Skin epidermis (tissue), 12 donors: Measurements from ENCODE around the gene TGFBR1.
"Not testable (repeated sequence)": the region's sequence is repeated elsewhere in the genome, so short reads cannot be mapped to it uniquely, and the experiment has no call there.

Experiments used
- H3K27ac ChIP-seq, 21 experiments: fragments of 200-600 bp; sonication (generic) in 11 of 21; one replicate each; pipeline ENCODE4 v1.5.0; 2020; ENCODE audit warnings: mild to moderate bottlenecking in 3 of 21, inconsistent platforms in 2 of 21, moderate library complexity in 2 of 21
- H3K4me3 ChIP-seq, 7 experiments: fragments of 200-600 bp; sonication (generic) in 2 of 7; one replicate each; pipeline ENCODE4 v1.5.0; 2020; ENCODE audit warnings: inconsistent platforms in 2 of 7, mild to moderate bottlenecking in 2 of 7, moderate library complexity in 1 of 7

Gene TGFBR1

DNA sequence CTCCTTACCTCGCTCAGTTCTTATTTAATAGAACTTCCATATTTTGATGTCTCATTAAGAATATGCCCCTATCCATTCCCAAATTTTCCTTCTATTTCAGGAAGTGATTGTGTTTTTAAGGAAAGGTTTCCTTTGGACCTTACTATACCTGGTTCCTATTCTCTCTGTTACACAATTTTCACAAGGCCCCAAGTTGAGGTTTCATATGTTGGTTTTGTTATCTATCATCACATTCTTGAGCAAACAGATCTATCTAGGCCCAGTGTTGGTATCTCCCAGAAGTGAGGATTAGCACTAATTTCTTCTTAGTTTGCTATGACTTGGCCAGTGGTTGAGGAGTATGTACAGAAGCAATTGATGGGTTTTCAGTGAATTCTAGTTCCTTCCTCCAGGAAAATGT lies 75.3 kb downstream of the TGFBR1 start:
- Histone ChIP-seq H3K27ac (no peak overlapping the region), H3K4me3 (no peak overlapping the region)

DNA sequence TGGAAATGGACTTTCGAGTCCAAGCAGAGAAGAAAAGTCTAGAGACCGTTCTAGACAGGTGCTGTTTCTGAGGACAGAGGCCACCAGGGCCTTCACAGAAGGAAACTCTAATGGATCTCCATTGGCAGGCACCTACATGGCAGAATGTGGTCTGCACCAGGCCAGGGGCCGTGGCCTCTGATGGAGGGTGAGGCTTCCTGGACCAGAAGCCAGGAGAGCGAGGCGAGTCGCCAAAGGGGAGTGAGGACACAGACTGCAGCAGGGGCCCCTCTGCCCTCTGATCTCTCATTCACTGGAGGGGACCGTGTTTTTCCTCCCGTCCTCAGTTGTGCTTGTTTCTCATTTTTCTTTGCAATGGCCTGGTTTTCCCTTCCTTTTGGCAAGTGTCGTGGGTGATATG lies 75.7 kb downstream of the TGFBR1 start:
- H3K27ac ChIP-seq = no peak overlapping the region
- no peak overlapping the region for H3K4me3 ChIP-seq

GRCh38 chr9:99181206-99181605 lies 76.3 kb downstream of the TGFBR1 start:
- no peak overlapping the region for H3K27ac ChIP-seq
- no peak overlapping the region for H3K4me3 ChIP-seq

DNA sequence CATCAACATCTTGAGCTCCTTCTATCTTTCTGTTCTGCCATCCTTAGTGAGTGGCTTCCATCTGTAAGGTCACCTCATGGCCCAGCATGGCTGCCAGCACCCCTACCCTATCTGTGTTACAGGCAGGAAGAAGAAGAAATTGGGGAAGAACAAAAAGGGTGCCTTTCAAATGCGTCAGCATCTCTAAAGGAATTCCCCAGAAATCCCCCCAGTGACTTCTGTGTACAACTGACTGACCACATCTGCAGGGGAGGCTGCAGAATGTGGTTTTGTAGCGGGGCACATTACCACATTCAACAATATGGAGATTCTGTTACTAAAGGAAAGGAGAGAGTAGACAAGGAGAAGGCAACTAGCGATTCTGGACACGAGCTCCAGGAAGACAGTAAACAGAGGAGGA lies 76.7 kb downstream of the TGFBR1 start:
- H3K27ac ChIP-seq = no peak overlapping the region

GRCh38 chr9:99182356-99182755 lies 77.4 kb downstream of the TGFBR1 start:
- Histone ChIP-seq H3K27ac (no peak overlapping the region), H3K4me3 (no peak overlapping the region)

More for the DNA sequence above, 76.7 kb downstream of the TGFBR1 start:
- H3K4me3 ChIP-seq = no peak overlapping the region

DNA sequence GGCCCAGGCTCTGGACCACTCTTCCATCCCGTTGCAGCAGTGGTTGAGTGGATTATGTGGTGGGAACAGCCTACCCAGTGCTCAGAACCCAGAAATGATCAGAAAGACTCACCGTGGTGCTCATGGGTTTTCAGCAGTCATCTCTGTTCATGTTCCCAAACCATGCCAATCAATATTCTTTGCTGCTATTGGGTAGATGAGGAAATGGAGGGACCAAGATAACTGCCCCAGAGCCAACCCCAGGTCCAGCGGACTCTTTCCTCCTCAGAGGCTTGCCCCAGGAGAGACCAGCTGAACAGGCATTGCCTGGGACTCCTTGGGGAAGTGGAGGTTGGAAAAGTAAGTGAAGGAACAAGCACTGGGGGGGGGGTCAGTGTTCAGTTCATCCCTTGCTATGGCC lies 78.7 kb downstream of the TGFBR1 start:
- no peak overlapping the region for H3K27ac ChIP-seq

DNA sequence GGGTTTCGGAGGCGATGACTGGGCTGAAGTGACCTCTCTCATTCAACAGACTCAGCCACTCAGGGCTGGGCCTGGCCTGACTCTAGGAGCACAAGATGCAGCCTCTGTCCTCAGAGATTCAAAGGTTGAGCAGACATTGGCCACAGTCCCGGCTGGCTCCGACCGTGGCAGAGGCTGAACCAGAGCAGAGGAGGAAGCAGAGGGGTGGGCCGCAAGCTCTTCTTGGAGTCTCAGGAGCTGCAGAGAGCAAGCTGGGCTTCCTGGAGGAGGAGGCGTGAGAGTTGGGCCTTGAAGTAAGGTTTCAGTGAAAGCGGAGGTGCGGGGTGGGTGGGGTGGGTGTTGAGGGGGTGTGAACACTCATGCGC lies 79.2 kb downstream of the TGFBR1 start:
- Histone ChIP-seq H3K27ac (peak overlapping the region in 4 of 21 experiments; percentile 3 to 65 (median 30)), H3K4me3 (no peak overlapping the region)

More for the DNA sequence above, 78.7 kb downstream of the TGFBR1 start:
- H3K4me3 ChIP-seq = no peak overlapping the region

DNA sequence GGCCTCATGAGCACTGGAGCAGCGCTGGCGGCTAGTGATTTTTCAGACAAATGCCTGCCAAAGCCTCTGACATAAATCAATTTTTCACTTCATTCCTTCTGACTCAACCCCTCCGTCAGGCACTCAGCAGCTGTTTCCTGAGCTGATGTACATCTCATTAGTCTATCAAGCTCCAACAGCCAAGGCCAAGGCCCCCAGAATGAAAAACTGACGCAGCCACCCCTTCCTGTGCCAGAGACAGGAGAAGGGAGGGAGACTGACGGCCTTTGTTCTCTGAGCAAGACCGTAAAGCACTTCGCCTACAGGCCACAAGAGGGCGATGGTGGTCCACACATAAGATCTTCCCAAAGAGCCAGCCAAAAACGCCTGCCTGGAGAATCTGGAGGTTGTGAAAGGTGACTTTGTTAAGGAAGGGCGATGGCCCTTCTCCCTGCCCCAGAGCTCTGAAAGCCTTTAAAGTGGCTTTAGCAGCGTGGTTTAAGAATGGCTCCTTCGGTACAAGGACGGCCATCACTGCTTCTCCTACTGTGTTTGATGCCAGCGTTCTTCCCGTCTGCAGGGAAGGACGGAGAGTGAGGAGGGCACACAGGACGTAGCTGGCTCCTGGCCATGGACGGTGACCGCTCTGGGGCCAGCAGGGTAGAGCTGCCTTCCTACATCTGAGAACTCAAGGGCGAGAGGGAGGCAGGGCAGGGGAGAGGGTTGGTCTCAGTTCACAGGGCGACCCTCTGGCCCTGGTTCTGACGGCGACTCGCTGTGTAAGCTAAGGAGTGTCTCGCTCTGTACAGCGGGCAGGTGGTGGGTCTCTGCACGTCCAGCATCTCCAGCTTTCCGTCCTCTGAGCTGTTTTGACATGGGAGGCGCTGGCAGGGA lies 79.8 kb downstream of the TGFBR1 start:
- H3K4me3 ChIP-seq = no peak overlapping the region
- H3K27ac ChIP-seq = peak overlapping the region in 5 of 21 experiments; percentile 3 to 65 (median 15)

DNA sequence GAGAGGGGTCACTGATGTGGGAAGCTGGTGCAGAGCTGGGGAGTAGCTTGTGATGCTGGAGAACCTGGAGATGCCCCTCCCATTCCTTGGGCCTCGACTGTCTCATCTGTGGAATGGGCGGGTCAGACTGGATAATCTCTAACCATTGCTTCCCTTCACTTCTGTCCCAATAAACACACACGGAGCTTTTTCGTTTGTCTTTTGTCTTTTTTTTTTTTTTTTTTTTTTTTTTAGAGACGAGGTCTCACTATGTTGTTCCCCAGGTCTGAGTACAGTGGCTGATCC lies 80.4 kb downstream of the TGFBR1 start:
- Histone ChIP-seq H3K4me3 (no peak overlapping the region), H3K27ac (peak overlapping the region in 1 of 21 experiments; percentile 59)

- no peak overlapping the region for H3K27ac ChIP-seq
Measured at GRCh38 chr9:99185934-99186333, 81.0 kb downstream of the TGFBR1 start.

DNA sequence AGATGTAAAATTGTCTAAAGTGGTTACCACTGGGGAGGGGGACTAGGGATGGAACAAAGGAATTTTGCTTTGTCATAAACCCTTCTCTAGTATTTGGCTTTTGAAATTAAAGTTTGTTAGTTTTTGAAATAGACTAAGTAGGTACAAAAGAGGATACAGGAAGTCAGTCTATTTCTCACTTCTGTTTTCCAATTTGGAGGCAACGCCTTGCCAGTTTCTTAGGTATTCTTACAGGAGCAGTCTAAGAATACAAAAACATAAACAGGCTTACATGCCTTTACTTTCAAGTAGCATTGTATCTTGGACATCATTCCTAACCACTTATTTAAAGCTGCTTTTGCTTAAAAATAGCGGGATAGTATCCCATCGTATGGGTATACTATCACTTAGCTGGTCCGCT lies 82.4 kb downstream of the TGFBR1 start:
- H3K4me3 ChIP-seq = no peak overlapping the region

More at GRCh38 chr9:99185934-99186333, 81.0 kb downstream of the TGFBR1 start:
- no peak overlapping the region for H3K4me3 ChIP-seq

GRCh38 chr9:99189186-99189585 lies 84.3 kb downstream of the TGFBR1 start:
- H3K27ac ChIP-seq = no peak overlapping the region
- no peak overlapping the region for H3K4me3 ChIP-seq

More for the DNA sequence above, 82.4 kb downstream of the TGFBR1 start:
- no peak overlapping the region for H3K27ac ChIP-seq

- Histone ChIP-seq H3K27ac (no peak overlapping the region), H3K4me3 (no peak overlapping the region)
Measured at GRCh38 chr9:99189887-99190596, 85.1 kb downstream of the TGFBR1 start.

DNA sequence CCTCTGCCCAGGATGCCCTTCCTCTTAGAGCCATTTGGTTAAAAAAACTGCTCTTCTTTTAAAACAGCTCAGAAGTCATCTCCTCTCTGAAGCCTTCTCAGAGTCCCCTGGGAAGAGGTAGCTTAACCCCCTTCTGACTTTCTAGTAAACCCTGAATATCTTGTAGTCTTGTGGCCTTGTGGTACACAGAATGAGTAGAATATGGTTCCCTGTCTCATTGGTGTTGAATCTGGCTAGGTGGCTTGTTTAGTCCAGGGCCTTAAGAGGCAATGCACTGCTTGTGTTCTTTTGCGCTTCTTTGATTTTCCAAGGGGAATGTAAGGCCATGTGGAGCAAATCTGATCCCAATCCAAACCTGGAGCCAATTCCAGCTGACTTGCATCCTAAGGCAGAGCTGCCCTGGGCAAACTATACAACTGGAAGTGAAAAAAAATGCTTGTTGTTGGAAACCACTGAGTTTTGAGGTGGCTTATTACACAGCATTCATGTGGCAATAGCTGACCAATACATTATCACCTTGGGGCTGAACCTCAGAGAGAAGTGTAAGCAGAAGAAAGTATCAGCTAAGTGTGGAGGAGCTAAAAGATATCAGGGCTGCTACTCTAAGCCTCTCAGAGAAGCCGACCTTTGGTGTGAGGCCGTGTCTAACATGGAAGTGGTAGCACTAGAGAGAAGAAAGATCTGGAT lies 85.8 kb downstream of the TGFBR1 start:
- Histone ChIP-seq H3K4me3 (no peak overlapping the region), H3K27ac (no peak overlapping the region)

DNA sequence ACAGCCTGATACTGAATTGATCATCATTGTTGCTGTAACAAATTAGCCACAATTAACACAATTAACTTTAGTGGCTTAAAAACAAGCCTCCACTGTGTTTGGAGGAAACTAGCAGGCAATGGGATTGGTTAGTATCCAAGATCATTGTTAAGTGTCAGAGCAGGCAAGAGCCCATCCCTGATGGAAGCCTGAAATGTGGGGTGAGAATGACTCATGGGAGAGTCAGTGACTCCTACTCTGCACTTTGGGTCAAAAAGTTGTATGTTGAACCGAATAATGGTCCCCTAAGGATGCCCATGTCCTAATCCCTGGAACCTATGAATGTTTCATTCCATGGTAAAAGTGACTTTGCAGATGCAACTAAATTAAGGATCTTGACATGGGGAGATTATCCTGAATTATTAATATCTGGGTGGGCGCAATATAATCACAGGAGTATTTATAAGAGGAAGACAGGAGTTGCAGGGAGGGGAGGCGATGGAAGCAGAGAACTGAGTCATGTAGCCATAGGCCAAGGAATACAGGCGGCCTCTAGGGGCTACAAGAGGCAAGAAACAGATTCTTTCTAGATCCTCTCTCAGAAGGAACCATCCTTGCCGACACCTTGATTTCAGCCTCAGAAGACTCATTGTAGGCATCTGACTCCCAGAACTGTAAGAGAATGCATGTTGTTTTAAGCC lies 88.0 kb downstream of the TGFBR1 start:
- Histone ChIP-seq H3K4me3 (no peak overlapping the region), H3K27ac (no peak overlapping the region)

DNA sequence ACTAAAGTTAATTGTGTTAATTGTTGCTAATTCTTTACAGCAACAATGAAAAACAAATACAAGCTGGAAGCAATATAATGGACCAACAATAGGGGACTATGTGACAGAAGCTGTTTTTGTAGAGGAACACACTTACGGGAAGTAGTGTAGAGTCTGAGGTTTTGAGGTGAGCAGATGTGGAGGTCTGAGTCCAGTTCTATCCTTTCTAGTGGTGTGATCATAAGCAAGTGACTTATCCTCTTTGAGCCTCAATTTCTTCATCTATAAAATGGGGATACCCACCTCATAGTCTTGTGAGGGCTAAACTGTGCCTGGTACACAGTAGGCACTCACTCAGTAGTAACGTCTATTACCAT lies 88.5 kb downstream of the TGFBR1 start:
- no peak overlapping the region for H3K27ac ChIP-seq
- H3K4me3 ChIP-seq = no peak overlapping the region

DNA sequence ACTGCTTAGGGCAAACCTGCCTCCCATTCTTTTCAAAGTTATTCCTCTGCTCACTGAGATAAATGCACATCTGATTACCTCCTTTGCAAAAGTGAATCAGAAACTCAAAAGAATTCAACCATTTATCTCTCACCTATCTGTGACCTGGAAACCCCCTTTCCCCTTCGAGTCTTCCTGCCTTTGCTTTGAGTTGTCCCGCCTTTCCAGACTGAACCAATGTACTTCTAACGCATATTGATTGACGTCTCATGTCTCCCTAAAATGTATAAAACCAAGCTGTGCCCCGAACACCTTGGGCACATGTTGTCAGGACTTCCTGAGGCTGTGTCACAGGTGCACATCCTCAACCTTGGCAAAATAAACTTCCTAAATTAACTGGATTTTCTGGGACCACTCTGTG lies 91.6 kb downstream of the TGFBR1 start:
- H3K4me3 ChIP-seq, H3K27ac ChIP-seq: not testable (repeated sequence)

GRCh38 chr9:99197124-99197630 lies 92.3 kb downstream of the TGFBR1 start:
- no peak overlapping the region for H3K4me3 ChIP-seq
- H3K27ac ChIP-seq = no peak overlapping the region

GRCh38 chr9:99197987-99198386 lies 93.1 kb downstream of the TGFBR1 start:
- H3K27ac ChIP-seq = no peak overlapping the region
- no peak overlapping the region for H3K4me3 ChIP-seq

GRCh38 chr9:99199938-99200539 lies 95.1 kb downstream of the TGFBR1 start:
- H3K27ac ChIP-seq = no peak overlapping the region
- H3K4me3 ChIP-seq = no peak overlapping the region
